Caco-2 (cell line): ENCODE results near the gene ATXN3L. TPM values are rescaled to one million over a fixed set of nuclear protein-coding genes. Genes with fewer than 3 reads are reported as not detected.

ENCODE experiments used
- BruUV-seq: library from RNA; stranded (reverse); fragments of 400-500 nt; replicated peaks from 2 replicates; lab custom pipeline; 2021; lab: Mats Ljungman, UMichigan
- CTCF ChIA-PET: fragments of 300-600 bp; sonication (Branson Sonifier 250); formaldehyde crosslinking; loops from one replicate; lab custom pipeline; 2022; ENCODE audit warnings: antibody characterized with exemption; lab: Charles Lee
- POLR2A ChIA-PET: fragments of 300-600 bp; sonication (Branson Sonifier 250); formaldehyde crosslinking; loops from one replicate; lab custom pipeline; 2022; ENCODE audit warnings: antibody characterized with exemption; lab: Charles Lee
- DNase-seq, 2 experiments: peaks; one replicate each; pipeline versions ENCODE4 v3.0.0 to v3.0.0-alpha.2; 2020 to 2022
- H3K27me3 ChIP-seq: replicated peaks from 2 replicates; pipeline ENCODE4 v1.6.0; 2011; ENCODE audit warnings: low read length; ENCODE audit not compliant: control insufficient read depth, insufficient read depth
- H3K36me3 ChIP-seq: 2 replicates; pipeline ENCODE4 v1.5.1; 2011; ENCODE audit warnings: low read length; ENCODE audit not compliant: control insufficient read depth, insufficient read depth
- H3K4me1 ChIP-seq: fragments of 250-450 bp; sonication (Bioruptor Pico); 2 replicates; pipeline ENCODE4 v1.5.1; 2020; ENCODE audit warnings: mild to moderate bottlenecking
- H3K4me3 ChIP-seq: 2 replicates; pipeline ENCODE4 v1.5.1; 2011; ENCODE audit warnings: low read depth, mild to moderate bottlenecking, control low read depth, low read length
- H3K9me3 ChIP-seq: fragments of 250-450 bp; sonication (Bioruptor Pico); 2 replicates; pipeline ENCODE4 v1.5.1; 2020; ENCODE audit warnings: mild to moderate bottlenecking, moderate library complexity
- H3K27ac Mint-ChIP-seq: one replicate; pipeline ENCODE4 v1.8.0; 2022; ENCODE audit warnings: mixed read lengths; ENCODE audit not compliant: unreplicated experiment
- H3K27me3 Mint-ChIP-seq: one replicate; pipeline ENCODE4 v1.8.0; 2022; ENCODE audit warnings: mixed read lengths; ENCODE audit not compliant: insufficient read depth, unreplicated experiment
- H3K36me3 Mint-ChIP-seq: one replicate; pipeline ENCODE4 v1.8.0; 2022; ENCODE audit warnings: mild to moderate bottlenecking, mixed read lengths; ENCODE audit not compliant: insufficient read depth, unreplicated experiment
- H3K4me1 Mint-ChIP-seq: one replicate; pipeline ENCODE4 v1.8.0; 2022; ENCODE audit warnings: low read depth, mixed read lengths; ENCODE audit not compliant: unreplicated experiment
- H3K4me3 Mint-ChIP-seq: one replicate; pipeline ENCODE4 v1.8.0; 2022; ENCODE audit warnings: mild to moderate bottlenecking, moderate library complexity, mixed read lengths; ENCODE audit not compliant: unreplicated experiment
- H3K9me3 Mint-ChIP-seq: one replicate; pipeline ENCODE4 v1.8.0; 2022; ENCODE audit warnings: mixed read lengths; ENCODE audit not compliant: unreplicated experiment
- CTCF ChIP-seq, 2 experiments: fragments of 200-600 bp in 1 of 2; IDR thresholded peaks; 1 replicate in 1 of 2; 2 replicates in 1 of 2; pipeline versions ENCODE4 v1.5.1 to v1.8.0; 2011 to 2022; ENCODE audit warnings: antibody characterized with exemption in 1 of 2, control low read depth in 1 of 2, inconsistent platforms in 1 of 2, low read depth in 1 of 2, low read length in 1 of 2, mild to moderate bottlenecking in 1 of 2, moderate library complexity in 1 of 2; ENCODE audit not compliant: insufficient read depth in 1 of 2, severe bottlenecking in 1 of 2, unreplicated experiment in 1 of 2
- intact Hi-C: fragments of 100-400 bp; cut with micrococcal nuclease; formaldehyde crosslinking; loops from one replicate; pipeline ENCODE4 v1.10.0; 2022; ENCODE audit not compliant: unreplicated experiment
- total RNA-seq: library from RNA; stranded (reverse); gene quantifications from 2 replicates; pipeline ENCODE4 v1.2.3, GENCODE V29; 2022

ATXN3L gene
- total RNA-seq, 1 experiment from 2014 or later: not detected

GRCh38 chrX:13283512-13283911 lies 36.3 kb downstream of the ATXN3L start:
- POLR2A ChIA-PET: no interaction called here
- no peaks in the 10 kb centered on the region for H3K36me3 Mint-ChIP-seq
- TF ChIP-seq CTCF (IDR thresholded peaks at IDR 0.05; ENCODE audit: insufficient read depth in 1 of 2, low read depth in 1 of 2, low read length in 1 of 2, severe bottlenecking in 1 of 2, unreplicated experiment in 1 of 2): no peak
- H3K27me3 Mint-ChIP-seq: no peaks in the 10 kb centered on the region
- DNase-seq: no peak
- H3K27ac Mint-ChIP-seq: no peak overlapping the region
- CTCF ChIA-PET: interaction anchor here (0.7 kb wide), 1 partner anchor 337 kb away, joined by 3 read pairs; no protein-coding TSS in a partner anchor
- intact Hi-C loops: loop anchor here (10.0 kb wide), 1 partner anchor 309 kb away; the partner anchor contains the start of gene TMSB4X
- no peak overlapping the region for H3K4me3 ChIP-seq
- H3K4me3 Mint-ChIP-seq: no peak overlapping the region
- peaks cover 26% of the 10 kb centered on the region for H3K9me3 Mint-ChIP-seq
- peaks cover 17% of the 10 kb centered on the region for H3K9me3 ChIP-seq
- peaks cover 21% of the 10 kb centered on the region for H3K4me1 ChIP-seq
- no peaks in the 10 kb centered on the region for H3K36me3 ChIP-seq
- no peaks in the 10 kb centered on the region for H3K27me3 ChIP-seq
- H3K4me1 Mint-ChIP-seq: peaks cover 6% of the 10 kb centered on the region
- no TSS peak for BruUV-seq

GRCh38 chrX:13281289-13281688 lies 38.6 kb downstream of the ATXN3L start:
- Histone ChIP-seq H3K4me1 (peaks cover 1% of the 10 kb centered on the region), H3K36me3 (no peaks in the 10 kb centered on the region), H3K27me3 (no peaks in the 10 kb centered on the region), H3K4me3 (no peak overlapping the region), H3K9me3 (peaks cover 13% of the 10 kb centered on the region)
- Mint-ChIP-seq H3K4me3 (no peak overlapping the region), H3K4me1 (no peaks in the 10 kb centered on the region), H3K27ac (no peak overlapping the region), H3K9me3 (peaks cover 26% of the 10 kb centered on the region), H3K36me3 (no peaks in the 10 kb centered on the region), H3K27me3 (no peaks in the 10 kb centered on the region)
- ChIA-PET POLR2A (no interaction called here), CTCF (no interaction called here)
- no peak for DNase-seq
- no peak for TF ChIP-seq CTCF (IDR thresholded peaks at IDR 0.05; ENCODE audit: insufficient read depth in 1 of 2, low read depth in 1 of 2, low read length in 1 of 2, severe bottlenecking in 1 of 2, unreplicated experiment in 1 of 2)
- BruUV-seq: no TSS peak
- intact Hi-C loops: loop anchor here (10.0 kb wide), 1 partner anchor 306 kb away; the partner anchor contains the start of gene TMSB4X

GRCh38 chrX:13279279-13280018 lies 40.4 kb downstream of the ATXN3L start:
- intact Hi-C loops: loop anchor here (10.0 kb wide), 1 partner anchor 305 kb away; the partner anchor contains the start of gene TMSB4X

More at GRCh38 chrX:13279279-13280018, 40.4 kb downstream of the ATXN3L start:
- Histone ChIP-seq H3K4me3 (no peak overlapping the region), H3K9me3 (0 out of 2 replicates have a peak, but pooled peaks cover under 1% of the 10 kb centered on the region), H3K4me1 (peaks cover 10% of the 10 kb centered on the region; the same call in 1 of the 2 replicates), H3K27me3 (no peaks in the 10 kb centered on the region), H3K36me3 (no peaks in the 10 kb centered on the region)
- TF ChIP-seq CTCF (IDR thresholded peaks at IDR 0.05; ENCODE audit: insufficient read depth in 1 of 2, low read depth in 1 of 2, low read length in 1 of 2, severe bottlenecking in 1 of 2, unreplicated experiment in 1 of 2): no peak
- ChIA-PET POLR2A (no interaction called here), CTCF (no interaction called here)
- Mint-ChIP-seq H3K4me3 (no peak overlapping the region), H3K9me3 (peaks cover 17% of the 10 kb centered on the region), H3K4me1 (peaks cover 6% of the 10 kb centered on the region), H3K36me3 (no peaks in the 10 kb centered on the region), H3K27ac (no peak overlapping the region), H3K27me3 (no peaks in the 10 kb centered on the region)
- DNase-seq: no peak
- BruUV-seq: no TSS peak
